Large intestine (tissue), 3 donors: ENCODE data around the gene CCM2. TPM values are rescaled to one million over a fixed set of nuclear protein-coding genes. Genes with fewer than 3 reads are reported as not detected.

Experiments
- DNase-seq, 2 donors: peaks; one replicate each; pipeline versions ENCODE4 v3.0.0 to v3.0.0-alpha.2; 2013
- H3K27ac ChIP-seq: one replicate; pipeline ENCODE4 v1.5.1; 2013; ENCODE audit warnings: low read length
- H3K27me3 ChIP-seq: 2 replicates; pipeline ENCODE4 v1.6.1; 2013; ENCODE audit warnings: low read length; ENCODE audit not compliant: control insufficient read depth, insufficient read depth
- H3K36me3 ChIP-seq: 2 replicates; pipeline ENCODE4 v1.6.1; 2013; ENCODE audit warnings: low read length; ENCODE audit not compliant: control insufficient read depth, insufficient read depth
- H3K4me1 ChIP-seq: one replicate; pipeline ENCODE4 v1.6.1; 2013; ENCODE audit warnings: low read length; ENCODE audit not compliant: control insufficient read depth, insufficient read depth
- H3K4me3 ChIP-seq: one replicate; pipeline ENCODE4 v1.5.1; 2013; ENCODE audit warnings: low read length
- H3K9me3 ChIP-seq: one replicate; pipeline ENCODE4 v1.6.1; 2013; ENCODE audit warnings: mild to moderate bottlenecking, low read depth, low read length, moderate library complexity; ENCODE audit not compliant: control insufficient read depth
- WGBS: methylation state at CpG from one replicate; pipeline ENCODE4 v1.1.5; 2013; ENCODE audit warnings: low lambda C conversion rate; ENCODE audit not compliant: insufficient coverage; 5-methylcytosine and 5-hydroxymethylcytosine counted together
- polyA plus RNA-seq: library from polyadenylated mRNA; unstranded; fragments of 120-200 nt; gene quantifications from one replicate; pipeline ENCODE4 v1.2.1, GENCODE V29; 2013

Gene CCM2
- polyA plus RNA-seq, 1 donor: 19.5 TPM

GRCh38 chr7:45082031-45082830 lies 82.2 kb downstream of the CCM2 start:
- Histone ChIP-seq H3K36me3 (no peaks in the 10 kb centered on the region), H3K9me3 (no peaks in the 10 kb centered on the region), H3K4me3 (no peak overlapping the region), H3K27me3 (no peaks in the 10 kb centered on the region), H3K27ac (no peak overlapping the region), H3K4me1 (no peaks in the 10 kb centered on the region)
- WGBS: no CpG with 5 or more reads among the region's 18 CpGs
- no peak for DNase-seq

- Histone ChIP-seq H3K4me3 (no peak overlapping the region), H3K27ac (no peak overlapping the region), H3K36me3 (no peaks in the 10 kb centered on the region), H3K4me1 (peaks cover 1% of the 10 kb centered on the region), H3K27me3 (peaks cover 1% of the 10 kb centered on the region), H3K9me3 (no peaks in the 10 kb centered on the region)
- no peak for DNase-seq
- WGBS: no CpG with 5 or more reads among the region's 10 CpGs
These were observed 82.9 kb downstream of the CCM2 start for GRCh38 chr7:45082831-45083331.

GRCh38 chr7:45084336-45084735 lies 84.3 kb downstream of the CCM2 start:
- Histone ChIP-seq H3K27me3 (peaks cover 9% of the 10 kb centered on the region), H3K27ac (no peak overlapping the region), H3K4me3 (no peak overlapping the region), H3K9me3 (no peaks in the 10 kb centered on the region), H3K36me3 (no peaks in the 10 kb centered on the region), H3K4me1 (peaks cover 3% of the 10 kb centered on the region)
- WGBS: no CpG with 5 or more reads among the region's 5 CpGs
- DNase-seq: no peak

- H3K4me1 ChIP-seq: peaks cover 3% of the 10 kb centered on the region
- no peaks in the 10 kb centered on the region for H3K9me3 ChIP-seq
- H3K4me3 ChIP-seq: no peak overlapping the region
- H3K27me3 ChIP-seq: peaks cover 15% of the 10 kb centered on the region
- no peak for DNase-seq
- no peaks in the 10 kb centered on the region for H3K36me3 ChIP-seq
- no peak overlapping the region for H3K27ac ChIP-seq
- no CpG with 5 or more reads among the region's 24 CpGs for WGBS
These were observed 85.1 kb downstream of the CCM2 start for GRCh38 chr7:45084901-45085618.

GRCh38 chr7:45085619-45086200 lies 85.7 kb downstream of the CCM2 start:
- no peak for DNase-seq
- Histone ChIP-seq H3K9me3 (no peaks in the 10 kb centered on the region), H3K27me3 (peaks cover 15% of the 10 kb centered on the region), H3K36me3 (no peaks in the 10 kb centered on the region), H3K4me3 (no peak overlapping the region), H3K4me1 (peaks cover 3% of the 10 kb centered on the region), H3K27ac (no peak overlapping the region)
- WGBS: no CpG with 5 or more reads among the region's 23 CpGs

- Histone ChIP-seq H3K27ac (no peak overlapping the region), H3K4me3 (no peak overlapping the region), H3K9me3 (no peaks in the 10 kb centered on the region), H3K27me3 (peaks cover 15% of the 10 kb centered on the region), H3K36me3 (no peaks in the 10 kb centered on the region), H3K4me1 (peaks cover 3% of the 10 kb centered on the region)
- no CpG with 5 or more reads among the region's 15 CpGs for WGBS
- no peak for DNase-seq
These were observed 86.5 kb downstream of the CCM2 start for GRCh38 chr7:45086331-45087065.

- no peak for DNase-seq
- peaks cover 15% of the 10 kb centered on the region for H3K27me3 ChIP-seq
- no CpG with 5 or more reads among the region's 6 CpGs for WGBS
- peak overlapping the region; percentile 24 for H3K4me3 ChIP-seq
- no peak overlapping the region for H3K27ac ChIP-seq
- peaks cover 3% of the 10 kb centered on the region for H3K4me1 ChIP-seq
- H3K9me3 ChIP-seq: no peaks in the 10 kb centered on the region
- H3K36me3 ChIP-seq: no peaks in the 10 kb centered on the region
These were observed 87.5 kb downstream of the CCM2 start for GRCh38 chr7:45087301-45088145.

- peaks cover 3% of the 10 kb centered on the region for H3K4me1 ChIP-seq
- H3K4me3 ChIP-seq: peak overlapping the region; percentile 24
- peaks cover 15% of the 10 kb centered on the region for H3K27me3 ChIP-seq
- H3K9me3 ChIP-seq: no peaks in the 10 kb centered on the region
- no peak for DNase-seq
- H3K27ac ChIP-seq: no peak overlapping the region
- WGBS: no CpG with 5 or more reads among the region's 29 CpGs
- no peaks in the 10 kb centered on the region for H3K36me3 ChIP-seq
These were observed 88.2 kb downstream of the CCM2 start for GRCh38 chr7:45088146-45088701.

GRCh38 chr7:45088821-45089340 lies 88.9 kb downstream of the CCM2 start, which contains the start of gene NACAD:
NACAD (minus strand) TSS chr7:45088969; CDS start chr7:45088894, 75 bp downstream.
- no CpG with 5 or more reads among the region's 50 CpGs for WGBS
- DNase-seq: peak; percentile 48 to 61
- Histone ChIP-seq H3K9me3 (no peaks in the 10 kb centered on the region), H3K36me3 (no peaks in the 10 kb centered on the region), H3K4me1 (peaks cover 3% of the 10 kb centered on the region), H3K27ac (no peak within 1 kb of the TSS), H3K27me3 (peaks cover 15% of the 10 kb centered on the region), H3K4me3 (peak within 1 kb of the TSS; percentile 43)
